Measurements from ENCODE around the gene MROH8.

DNA sequence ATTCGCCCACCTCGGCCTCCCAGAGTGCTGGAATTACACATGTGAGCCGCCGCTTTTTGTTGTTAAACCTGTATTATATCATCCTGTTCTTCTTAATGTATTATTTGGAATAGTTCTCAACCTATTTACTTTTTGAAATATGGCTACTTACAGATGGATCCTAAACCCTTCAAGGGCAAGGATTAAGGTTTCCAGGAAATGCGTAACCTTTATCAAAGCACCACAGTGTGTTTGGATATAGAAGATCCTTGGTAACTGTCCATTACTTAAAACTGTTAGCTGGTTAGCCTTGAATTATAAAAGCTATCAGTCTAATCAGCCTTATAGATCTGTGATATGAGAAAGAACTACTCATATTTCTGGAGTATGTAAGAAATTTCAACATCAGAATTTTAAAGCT lies 12.5 kb downstream of the MROH8 start:
- TF ChIP-seq ISL1 (CRISPR knock-in tag; IDR thresholded peaks at IDR 0.05): no peak
- no peak for TF ChIP-seq SNAI2 (CRISPR knock-in tag; IDR thresholded peaks at IDR 0.05)
- no peak for TF ChIP-seq TOX (CRISPR knock-in tag; IDR thresholded peaks at IDR 0.05; ENCODE audit: borderline replicate concordance)
- no peak for TF ChIP-seq ZFP30 (CRISPR knock-in tag; IDR thresholded peaks at IDR 0.05)
- no peak for TF ChIP-seq CSDC2 (CRISPR knock-in tag; IDR thresholded peaks at IDR 0.05)
- TF ChIP-seq PATZ1 (CRISPR knock-in tag; IDR thresholded peaks at IDR 0.05; ENCODE audit: borderline replicate concordance): no peak
- no peak for TF ChIP-seq RARB (CRISPR knock-in tag; IDR thresholded peaks at IDR 0.05)
- no peak for TF ChIP-seq ZNF565 (CRISPR knock-in tag; conservative IDR thresholded peaks at IDR 0.05; ENCODE audit: low read depth)
- no peak for TF ChIP-seq ZC3H10 (CRISPR knock-in tag; IDR thresholded peaks at IDR 0.05)
- no peak for TF ChIP-seq ZNF70 (CRISPR knock-in tag; IDR thresholded peaks at IDR 0.05)
- TF ChIP-seq, protein P1, sequence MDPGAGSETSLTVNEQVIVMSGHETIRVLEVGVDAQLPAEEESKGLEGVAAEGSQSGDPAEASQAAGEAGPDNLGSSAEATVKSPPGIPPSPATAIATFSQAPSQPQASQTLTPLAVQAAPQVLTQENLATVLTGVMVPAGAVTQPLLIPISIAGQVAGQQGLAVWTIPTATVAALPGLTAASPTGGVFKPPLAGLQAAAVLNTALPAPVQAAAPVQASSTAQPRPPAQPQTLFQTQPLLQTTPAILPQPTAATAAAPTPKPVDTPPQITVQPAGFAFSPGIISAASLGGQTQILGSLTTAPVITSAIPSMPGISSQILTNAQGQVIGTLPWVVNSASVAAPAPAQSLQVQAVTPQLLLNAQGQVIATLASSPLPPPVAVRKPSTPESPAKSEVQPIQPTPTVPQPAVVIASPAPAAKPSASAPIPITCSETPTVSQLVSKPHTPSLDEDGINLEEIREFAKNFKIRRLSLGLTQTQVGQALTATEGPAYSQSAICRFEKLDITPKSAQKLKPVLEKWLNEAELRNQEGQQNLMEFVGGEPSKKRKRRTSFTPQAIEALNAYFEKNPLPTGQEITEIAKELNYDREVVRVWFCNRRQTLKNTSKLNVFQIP (CRISPR knock-in tag; IDR thresholded peaks at IDR 0.05; ENCODE audit: borderline replicate concordance, low read depth): no peak
- TF ChIP-seq, protein P2, sequence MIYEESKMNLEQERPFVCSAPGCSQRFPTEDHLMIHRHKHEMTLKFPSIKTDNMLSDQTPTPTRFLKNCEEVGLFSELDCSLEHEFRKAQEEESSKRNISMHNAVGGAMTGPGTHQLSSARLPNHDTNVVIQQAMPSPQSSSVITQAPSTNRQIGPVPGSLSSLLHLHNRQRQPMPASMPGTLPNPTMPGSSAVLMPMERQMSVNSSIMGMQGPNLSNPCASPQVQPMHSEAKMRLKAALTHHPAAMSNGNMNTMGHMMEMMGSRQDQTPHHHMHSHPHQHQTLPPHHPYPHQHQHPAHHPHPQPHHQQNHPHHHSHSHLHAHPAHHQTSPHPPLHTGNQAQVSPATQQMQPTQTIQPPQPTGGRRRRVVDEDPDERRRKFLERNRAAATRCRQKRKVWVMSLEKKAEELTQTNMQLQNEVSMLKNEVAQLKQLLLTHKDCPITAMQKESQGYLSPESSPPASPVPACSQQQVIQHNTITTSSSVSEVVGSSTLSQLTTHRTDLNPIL (CRISPR knock-in tag; IDR thresholded peaks at IDR 0.05; ENCODE audit: low read depth): no peak
- no peak for TF ChIP-seq ARNTL (CRISPR knock-in tag; IDR thresholded peaks at IDR 0.05; ENCODE audit: borderline replicate concordance, low read depth)

Data from SK-N-SH treated with all-trans-retinoic acid at 6 μM for 48 hours (cell line).